ENCODE measurements around the gene PNO1.

PNO1 gene

GRCh38 chr2:68225119-68225632 is 67.5 kb downstream of the PNO1 start (continued):
- TF ChIP-seq CTCF (tag by site-specific recombination; IDR thresholded peaks at IDR 0.05) (peak; percentile 59; the same call in 1 of the 2 replicates), GFI1B (tag by site-specific recombination; IDR thresholded peaks at IDR 0.05) (no peak), ZNF510 (tag by site-specific recombination; IDR thresholded peaks at IDR 0.05; ENCODE audit: insufficient replicate concordance) (no peak), ZNF654 (tag by site-specific recombination; IDR thresholded peaks at IDR 0.05; ENCODE audit: low read depth) (peak; percentile 25; the same call in 1 of the 2 replicates), MZF1 (tag by site-specific recombination; IDR thresholded peaks at IDR 0.05; ENCODE audit: borderline replicate concordance) (no peak)
